ENCODE measurements around the gene UBC. TPM values are rescaled to one million over a fixed set of nuclear protein-coding genes. Genes with fewer than 3 reads are reported as not detected.
"Not testable (repeated sequence)": the region's sequence is repeated elsewhere in the genome, so short reads cannot be mapped to it uniquely, and the experiment has no call there.

Gene UBC
- polyA plus RNA-seq, 3 donors = 1,361 to 1,430 (median 1,401) TPM

DNA sequence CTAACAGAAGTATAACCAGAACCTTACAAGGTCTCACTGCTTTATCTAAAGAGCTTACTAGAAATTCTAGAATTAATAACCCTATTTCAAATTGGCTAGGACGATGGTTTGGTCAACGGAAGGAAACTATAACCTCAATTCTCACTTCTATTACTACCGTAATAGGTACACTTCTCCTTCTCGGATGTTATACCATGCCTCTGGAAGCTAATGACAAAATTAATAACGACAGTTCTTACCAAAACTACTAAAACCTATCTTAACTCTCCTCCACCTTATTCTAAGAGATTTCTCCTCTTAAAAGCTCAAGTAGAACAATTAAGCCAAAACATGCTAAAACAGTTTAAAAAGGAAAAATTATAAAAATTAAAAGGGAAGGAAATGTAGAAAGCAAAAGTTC is 23.7 kb upstream of the UBC start:
- no peak for DNase-seq (ENCODE audit: low read depth in 3 of 3, low spot score in 2 of 3)

DNA sequence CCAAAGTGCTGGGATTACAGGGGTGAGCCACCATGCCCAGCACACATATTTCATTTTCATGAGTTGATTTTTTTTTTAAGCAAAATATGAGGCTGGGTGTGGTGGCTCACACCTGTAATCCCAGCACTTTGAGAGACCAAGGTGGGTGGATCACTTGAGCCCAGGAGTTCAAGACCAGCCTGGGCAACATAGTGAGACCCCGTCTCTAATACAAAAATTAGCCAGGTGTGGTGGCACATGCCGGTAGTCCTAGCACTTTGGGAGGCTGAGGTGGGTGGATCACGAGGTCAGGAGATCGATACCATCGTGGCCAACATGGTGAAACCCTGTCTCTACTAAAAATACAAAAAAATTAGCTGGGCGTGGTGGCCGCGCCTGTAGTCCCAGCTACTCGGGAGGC is 17.1 kb upstream of the UBC start:
- DNase-seq (ENCODE audit: low read depth in 3 of 3, low spot score in 2 of 3) = not testable (repeated sequence)

DNA sequence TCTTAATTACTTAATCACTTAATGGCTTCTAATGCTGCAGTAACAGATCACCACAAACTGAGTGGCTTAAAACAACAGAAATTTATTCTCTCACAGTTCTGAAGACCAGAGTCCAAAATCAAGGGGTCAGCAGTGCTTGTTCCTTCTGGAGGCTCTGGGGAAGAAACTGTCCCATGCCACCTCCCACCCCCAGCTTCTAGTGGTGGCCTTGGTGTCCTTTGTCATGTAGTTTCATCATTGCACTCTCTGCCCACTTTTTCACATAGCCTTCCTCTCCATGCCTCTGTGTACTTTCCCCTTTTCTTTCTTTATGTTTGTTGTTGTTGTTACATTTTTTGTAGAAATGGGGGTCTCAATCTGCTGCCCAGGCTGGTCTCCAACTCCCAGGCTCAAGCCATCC is 16.1 kb upstream of the UBC start:
- DNase-seq (ENCODE audit: low read depth in 3 of 3, low spot score in 2 of 3) = no peak

DNA sequence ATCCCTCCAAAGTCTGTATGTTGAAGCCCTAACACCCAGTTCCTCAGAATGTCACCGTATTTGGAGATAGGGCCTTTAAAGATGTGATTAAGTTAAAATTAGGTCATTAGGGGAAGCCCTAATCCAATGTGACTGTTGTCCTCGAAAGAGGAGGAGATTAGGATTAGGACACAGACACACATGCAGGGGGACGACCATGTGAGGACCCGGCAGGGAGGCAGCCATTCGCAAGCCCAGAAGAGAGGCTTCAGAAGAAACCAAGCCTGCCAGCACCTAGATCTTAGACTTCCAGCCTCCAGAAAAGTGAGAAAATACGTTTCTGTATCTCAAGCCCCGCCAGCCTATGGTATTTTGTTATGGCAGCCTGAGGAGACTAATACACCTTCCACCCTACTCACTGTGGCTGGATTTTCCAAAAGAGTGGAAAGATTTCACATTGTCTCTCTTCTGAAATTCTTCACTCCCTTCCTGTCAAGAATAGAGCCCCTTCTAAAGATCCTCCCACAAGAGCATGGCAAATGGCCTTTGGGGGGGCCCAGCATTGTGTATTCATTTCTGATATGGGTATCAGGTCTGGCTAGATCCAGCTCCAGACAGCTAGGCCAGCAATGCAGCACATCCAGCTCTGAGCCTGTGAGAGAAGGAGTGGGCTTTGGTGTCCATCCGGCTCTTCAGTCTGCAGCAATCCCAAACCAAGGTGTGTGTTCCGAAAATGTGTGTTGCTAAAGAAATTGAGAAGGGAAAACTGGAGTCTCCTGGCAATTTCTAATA is 15.4 kb upstream of the UBC start:
- no peak for DNase-seq (ENCODE audit: low read depth in 3 of 3, low spot score in 2 of 3)

DNA sequence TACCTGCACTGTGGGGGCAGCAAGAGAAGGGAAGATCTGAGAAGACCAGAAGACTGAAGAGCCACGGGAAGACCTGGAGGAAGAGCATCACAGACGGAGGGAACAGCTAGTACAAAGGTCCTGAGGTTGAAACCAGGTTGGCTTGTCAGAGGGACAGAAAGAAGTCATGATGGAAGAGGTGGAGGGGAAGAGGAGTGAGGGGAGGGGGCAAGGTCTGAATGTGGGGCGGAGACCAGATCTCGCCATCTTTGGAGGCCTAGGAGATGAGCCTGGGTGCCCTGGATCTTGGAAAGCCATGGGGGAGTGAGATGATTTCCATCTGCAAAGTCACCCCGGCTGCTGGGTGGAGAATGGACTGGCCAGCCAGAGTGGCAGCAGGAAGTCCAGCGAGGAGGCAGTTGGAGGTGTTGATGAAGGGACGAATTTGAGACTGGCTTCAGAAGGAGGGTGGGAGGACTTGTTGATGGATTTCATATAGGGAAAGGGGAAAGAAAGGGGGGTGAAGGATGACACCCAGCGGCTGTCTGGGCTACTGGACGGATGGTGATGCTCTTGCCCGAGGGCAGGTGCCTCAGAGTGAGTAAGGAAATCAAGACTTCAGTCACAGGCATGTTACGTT is 14.6 kb upstream of the UBC start:
- no peak for DNase-seq (ENCODE audit: low read depth in 3 of 3, low spot score in 2 of 3)

DNA sequence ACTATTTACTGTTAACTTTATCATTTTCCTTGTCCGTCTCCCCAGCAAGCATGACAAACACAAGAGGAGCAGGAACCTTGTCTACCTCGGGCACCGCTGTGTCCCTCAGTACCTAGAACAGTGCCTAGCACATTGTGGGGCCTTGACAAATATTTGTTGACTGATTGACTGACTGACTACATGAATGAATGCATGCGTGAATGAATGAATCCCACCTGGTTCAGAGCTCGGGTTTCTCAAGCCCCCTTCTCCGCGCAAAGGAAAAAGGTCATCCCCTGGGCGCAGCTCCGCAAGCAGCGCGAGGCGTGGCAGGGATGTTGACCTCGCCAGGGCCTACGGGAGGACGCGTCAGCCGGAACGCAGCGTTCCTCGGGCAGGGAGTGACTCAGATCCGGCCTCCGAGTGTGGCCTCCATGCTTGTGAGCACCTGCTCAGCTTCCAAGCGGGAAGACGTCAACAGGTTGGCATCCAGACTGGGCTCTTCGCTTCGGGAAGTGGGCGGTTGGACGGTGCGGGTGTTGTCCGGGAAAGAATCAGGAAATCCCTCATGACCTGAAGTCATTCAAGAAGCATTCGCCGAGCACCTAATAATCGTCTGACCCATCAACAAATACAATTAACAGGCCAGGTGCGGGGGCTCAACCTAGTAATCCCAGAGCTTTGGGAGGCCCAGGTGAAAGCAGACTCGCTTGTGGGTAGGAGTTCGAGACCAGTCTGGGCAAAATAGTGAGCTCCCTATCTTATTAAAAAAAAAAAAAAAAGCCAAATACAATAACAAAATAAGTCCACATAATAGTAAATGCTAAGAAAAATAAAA is 13.9 kb upstream of the UBC start:
- DNase-seq (ENCODE audit: low read depth in 3 of 3, low spot score in 2 of 3) = peak in 2 of 3 donors; percentile 48 to 53

DNA sequence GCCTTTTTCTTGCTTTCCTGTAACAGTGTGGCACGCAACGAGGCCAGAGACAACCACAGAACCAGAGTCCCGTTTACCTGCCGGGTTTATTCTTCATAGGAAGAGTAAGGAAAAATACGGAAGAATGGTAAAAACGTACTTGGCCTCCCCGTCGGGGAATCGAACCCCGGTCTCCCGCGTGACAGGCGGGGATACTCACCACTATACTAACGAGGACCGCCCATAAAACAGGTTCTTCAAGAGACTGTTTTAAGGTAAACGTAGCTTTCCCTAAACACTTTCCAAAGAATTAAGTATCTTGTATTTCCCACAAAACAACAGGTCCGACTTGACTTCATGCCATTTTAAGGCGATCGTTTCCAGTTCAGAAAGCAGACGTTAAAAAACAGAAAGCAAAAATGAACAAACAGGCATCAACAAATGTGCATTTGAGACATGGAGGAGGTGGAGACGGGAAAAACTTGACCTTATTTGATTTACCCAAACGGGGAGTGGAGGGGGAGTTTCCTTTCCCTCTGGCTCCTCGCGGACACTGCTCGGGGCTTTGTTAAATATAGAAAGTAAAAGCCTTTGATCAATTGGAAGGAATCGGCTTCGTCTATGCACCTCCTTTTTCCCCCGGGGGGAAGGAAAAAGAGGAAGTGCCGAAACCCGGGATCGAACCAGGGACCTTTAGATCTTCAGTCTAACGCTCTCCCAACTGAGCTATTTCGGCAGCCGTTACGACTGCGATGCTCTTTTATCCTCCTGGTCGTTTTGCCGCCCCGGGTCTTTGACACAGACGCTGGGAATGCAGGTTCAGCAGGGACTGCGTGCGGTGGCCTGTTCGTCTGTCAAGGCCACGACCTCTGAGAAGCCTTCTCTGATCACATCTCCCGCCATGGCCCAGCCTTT is 13.0 kb upstream of the UBC start:
- peak in 2 of 3 donors; percentile 84 to 93 for DNase-seq (ENCODE audit: low read depth in 3 of 3, low spot score in 2 of 3)

DNA sequence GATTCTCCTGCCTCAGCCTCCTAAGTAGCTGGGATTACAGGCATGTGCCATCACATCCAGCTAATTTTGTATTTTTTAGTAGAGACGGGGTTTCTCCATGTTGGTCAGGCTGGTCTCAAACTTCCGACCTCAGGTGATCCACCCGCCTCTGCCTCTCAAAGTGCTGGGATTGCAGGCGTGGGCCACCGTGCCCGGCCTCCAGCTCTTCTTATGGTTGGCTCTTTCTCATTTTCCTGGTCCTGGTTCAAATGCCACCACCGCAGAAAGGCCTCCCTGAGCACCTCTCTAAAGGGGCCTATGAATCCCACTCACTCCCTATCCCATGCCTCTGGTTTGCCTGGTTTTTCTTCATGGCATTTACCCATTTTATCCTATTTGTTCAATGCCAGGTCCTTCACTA is 11.3 kb upstream of the UBC start:
- DNase-seq (ENCODE audit: low read depth in 3 of 3, low spot score in 2 of 3) = not testable (repeated sequence)

DNA sequence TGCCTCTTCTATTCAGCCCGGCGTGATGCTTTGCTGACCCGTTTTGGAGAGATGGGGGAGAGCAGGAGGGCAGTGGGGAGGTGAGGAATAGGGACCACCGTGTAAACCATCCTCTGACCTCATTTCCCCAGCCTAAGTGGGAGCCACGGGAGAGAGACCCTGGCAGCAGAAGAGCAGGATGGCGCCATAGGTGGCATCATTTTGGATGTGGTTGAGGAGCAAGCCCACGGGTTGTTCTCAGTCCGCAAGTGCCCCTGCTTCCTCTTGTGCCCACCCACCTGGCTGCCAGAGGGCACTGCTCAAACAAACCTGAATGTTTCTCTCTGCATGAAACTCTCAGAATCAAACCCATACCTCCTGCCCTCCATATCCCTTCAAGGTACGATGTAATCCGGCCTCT is 10.7 kb upstream of the UBC start:
- no peak for DNase-seq (ENCODE audit: low read depth in 3 of 3, low spot score in 2 of 3)

DNA sequence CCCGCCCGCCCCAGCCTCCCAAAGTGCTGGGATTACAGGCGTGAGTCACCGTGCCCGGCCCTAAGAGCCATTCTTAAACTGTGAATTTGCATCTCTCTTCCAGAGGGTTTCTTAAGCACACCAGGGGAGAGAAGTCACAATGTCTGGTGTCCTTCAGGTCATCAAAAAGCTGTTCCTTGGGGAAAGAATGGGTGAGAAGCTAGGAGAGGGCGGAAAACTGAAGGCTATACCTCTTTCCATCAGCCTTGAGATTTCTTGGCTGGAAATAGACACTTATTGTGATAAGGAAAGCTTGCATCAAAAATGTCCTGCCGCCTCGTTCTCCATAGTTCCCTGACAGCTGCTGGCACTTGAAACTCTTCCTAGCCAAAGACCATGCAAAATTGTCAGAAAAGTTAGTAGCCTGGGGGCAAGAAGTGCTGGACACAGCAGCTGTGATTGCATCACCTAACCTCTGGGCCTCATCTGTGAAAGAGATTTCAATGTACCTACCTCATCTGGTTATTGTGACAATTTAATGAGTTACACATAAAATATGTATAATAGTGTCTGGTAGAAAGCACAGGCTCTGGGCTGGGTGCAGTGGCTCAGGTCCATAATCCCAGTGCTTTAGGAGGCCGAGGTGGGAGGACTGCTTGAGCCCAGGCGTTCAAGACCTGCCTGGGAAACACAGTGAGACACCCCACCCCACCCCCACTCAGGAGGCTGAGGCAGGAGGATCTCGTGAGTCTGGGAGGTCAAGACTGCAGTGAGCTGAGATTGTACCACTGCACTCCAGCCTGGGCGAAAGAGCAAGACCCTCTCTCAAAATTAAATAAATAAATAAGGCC is 9.7 kb upstream of the UBC start:
- DNase-seq (ENCODE audit: low read depth in 3 of 3, low spot score in 2 of 3) = no peak

DNA sequence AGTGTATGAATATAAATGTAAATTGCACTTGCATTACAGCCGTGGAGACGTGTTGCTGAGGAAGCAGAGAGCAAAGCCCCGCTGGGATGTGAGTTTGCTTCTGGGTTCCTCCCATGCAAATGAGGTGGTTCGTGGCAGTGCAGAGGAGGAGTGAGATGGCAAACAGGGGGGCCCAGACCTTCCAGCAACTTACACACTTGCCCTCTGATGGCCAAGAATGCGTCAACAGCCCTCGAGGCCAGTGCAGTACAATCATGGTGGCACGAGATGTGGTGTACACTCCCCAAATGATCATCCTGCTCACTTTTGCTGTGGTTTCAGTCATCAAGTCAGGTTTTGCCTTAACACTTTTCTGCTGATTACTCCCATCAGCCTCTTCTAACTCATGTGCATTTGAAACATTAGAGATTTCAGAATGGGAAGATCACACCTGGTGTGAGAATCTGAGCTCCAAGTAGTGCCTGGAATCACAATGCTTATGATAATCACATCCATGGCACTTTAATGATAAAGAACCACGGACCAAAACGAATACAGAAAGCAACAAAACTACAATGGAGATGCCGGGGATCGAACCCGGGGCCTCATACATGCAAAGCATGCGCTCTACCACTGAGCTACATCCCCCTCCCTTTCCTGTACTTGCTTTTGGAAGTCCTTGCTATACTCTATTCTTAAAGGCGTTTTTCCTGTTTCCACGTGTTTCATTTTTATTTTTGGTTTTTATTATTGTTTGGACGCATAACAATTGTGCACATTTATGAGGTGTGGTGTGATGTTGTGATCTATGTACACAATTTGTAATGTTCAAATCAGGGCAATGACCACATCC is 7.0 kb upstream of the UBC start:
- DNase-seq (ENCODE audit: low read depth in 3 of 3, low spot score in 2 of 3) = peak in 1 of 3 donors; percentile 64

DNA sequence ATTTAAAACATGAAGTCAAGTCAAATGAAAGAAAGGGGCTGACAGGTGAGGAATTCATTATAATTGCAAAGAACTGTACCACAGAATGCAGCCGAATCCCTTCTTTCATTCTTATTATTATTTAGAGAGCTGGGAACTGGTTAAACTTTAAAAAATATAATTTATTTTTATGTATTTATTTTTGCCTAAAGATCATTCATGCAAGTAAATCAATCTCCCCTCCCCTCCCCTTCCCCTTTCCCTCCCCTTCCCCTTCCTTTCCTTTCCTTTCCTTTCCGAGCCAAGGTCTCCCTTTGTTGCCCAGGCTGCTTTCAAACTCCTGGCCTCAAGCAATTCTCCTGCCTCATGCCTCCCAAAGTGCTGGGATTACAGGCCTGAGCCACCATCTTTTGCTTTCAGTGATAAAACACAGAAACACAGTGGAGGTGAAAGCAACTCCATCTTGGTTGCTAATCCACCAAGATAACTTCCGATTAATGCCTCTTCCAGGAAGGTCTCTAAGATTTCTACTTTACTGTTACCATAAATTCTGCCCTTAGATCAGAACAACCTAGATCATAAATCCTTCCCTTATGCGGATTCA is 6.0 kb upstream of the UBC start:
- DNase-seq (ENCODE audit: low read depth in 3 of 3, low spot score in 2 of 3) = no peak

DNA sequence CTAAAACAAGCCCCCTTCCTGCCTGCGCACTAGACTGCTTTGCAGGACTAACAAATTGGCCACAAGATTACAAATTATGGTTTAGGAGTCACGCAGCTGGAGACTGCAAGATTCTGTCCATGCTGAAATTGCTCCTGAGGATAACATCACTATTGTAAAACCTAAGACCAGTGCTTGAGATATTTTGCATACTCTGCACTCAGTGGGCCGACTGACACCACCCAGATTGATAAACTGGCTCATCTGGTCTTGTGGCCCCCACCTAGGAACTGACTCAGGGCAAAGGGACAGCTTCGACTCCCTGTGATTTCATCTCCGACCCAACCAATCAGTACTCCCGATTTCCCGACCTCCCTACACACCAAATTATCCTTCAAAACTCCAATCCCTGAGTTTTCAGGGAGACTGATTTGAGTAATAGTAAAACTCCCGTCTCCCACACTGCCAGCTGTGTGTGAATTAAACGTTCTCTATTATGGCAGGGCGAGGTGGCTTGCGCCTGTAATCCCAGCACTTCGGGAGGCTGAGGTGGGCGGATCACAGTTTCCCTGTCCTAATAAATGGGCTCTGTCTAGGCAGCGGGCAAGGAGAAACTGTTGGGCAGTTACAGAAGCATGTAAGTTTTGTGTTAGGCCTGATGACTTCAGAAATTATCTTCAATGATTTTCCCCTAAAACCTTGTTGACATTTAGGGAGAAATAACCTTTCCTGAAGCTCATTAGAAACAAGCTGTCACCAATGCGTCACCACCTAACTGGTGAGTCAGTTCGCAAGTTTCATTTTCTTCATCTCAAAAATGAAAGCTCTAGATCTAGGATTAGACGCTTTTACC is 5.3 kb upstream of the UBC start:
- DNase-seq (ENCODE audit: low read depth in 3 of 3, low spot score in 2 of 3) = no peak

DNA sequence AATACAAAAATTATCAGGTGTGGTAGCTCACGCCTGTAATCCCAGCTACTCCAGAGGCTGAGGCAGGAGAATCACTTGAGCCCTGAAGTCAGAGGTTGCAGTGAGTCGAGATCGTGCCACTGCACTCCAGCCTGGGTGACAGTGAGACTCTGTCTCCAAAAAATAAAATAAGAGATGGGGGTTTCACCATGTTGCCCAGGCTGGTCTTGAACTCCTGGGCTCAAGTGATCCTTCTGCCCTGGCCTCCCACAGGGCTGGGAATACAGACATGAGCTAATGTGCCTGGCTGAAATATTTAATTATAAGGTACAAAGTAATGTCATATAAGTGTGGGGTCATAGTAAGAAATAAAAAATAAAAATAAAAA is 4.2 kb upstream of the UBC start:
- DNase-seq (ENCODE audit: low read depth in 3 of 3, low spot score in 2 of 3) = not testable (repeated sequence)

DNA sequence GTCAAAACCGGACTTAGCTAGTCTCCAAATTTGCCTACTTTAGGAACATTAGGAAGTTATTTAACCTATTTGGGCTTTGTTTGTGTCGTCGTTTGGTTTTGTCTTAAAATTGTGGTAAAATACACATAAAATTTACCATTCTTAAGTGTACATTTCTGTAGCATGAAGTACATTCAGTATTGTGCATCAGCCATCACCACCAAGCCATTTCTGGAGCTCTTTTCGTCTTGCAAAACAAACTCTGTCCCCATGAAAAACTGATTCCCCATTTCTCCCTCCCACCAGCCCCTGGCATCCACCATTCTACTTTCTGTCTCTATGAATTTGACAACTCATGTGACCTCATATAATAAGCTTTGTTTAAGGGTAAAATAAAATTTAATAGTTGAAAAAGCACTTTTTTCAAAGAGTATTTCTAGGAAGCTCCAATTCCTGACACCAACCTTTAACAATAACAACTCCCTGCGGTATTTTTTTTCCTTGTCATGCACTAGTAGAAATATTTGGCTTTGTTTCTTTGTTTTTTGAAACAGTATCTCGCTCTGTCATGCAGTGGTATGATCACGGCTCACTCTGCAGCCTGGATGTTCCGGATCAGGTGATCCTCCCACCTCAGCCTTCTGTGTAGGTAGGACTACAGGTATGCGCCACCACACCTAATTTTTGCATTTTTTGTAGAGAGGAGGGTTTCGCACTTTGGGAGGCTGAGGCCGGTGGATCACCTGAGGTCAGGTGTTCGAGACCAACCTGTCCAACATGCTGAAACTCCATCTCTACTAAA is 3.6 kb upstream of the UBC start:
- DNase-seq (ENCODE audit: low read depth in 3 of 3, low spot score in 2 of 3) = no peak

DNA sequence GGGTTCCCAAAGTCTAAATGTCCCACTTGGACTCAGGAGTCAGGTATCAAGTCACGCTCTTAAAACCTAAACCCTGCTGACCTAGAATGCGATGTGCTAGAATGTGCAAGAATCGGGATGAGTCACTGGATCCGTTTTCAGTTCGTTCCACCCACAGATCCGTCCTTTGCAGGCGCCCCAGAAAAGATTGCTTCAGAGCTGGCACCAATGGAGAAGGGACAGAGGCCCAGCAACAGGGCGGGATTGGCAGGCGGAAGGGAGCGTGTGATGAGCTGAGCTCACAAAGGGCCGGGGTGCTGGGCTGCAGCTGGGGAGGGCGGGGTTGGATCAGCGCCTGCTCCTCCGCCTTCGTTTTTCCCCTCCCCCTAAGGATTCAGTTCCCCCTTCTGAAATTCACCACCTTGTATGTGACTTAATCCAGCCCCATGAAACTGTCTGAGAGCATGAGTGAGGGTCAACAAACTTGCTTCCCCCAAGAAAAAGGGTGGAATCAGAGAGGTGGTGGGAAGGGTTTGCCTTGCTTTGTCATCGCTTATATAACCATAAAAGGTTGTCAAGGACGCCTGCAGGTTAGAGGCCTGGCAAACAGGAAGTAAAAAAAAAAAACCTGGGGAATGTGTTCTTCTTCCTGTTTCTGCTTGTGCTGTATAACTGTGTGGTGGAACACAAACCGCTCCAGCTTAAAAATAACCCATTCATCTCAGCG is 2.8 kb upstream of the UBC start:
- DNase-seq (ENCODE audit: low read depth in 3 of 3, low spot score in 2 of 3) = peak in 2 of 3 donors; percentile 95 to 97
